T-helper 2 cell (primary cell): ENCODE results near the gene ATP2C2.
"Not testable (repeated sequence)": the region's sequence is repeated elsewhere in the genome, so short reads cannot be mapped to it uniquely, and the experiment has no call there.

Experiments
- DNase-seq, 5 experiments: peaks; one replicate each; pipeline versions ENCODE4 v3.0.0 to v3.0.0-alpha.2; 2012 to 2022

The ATP2C2 gene

DNA sequence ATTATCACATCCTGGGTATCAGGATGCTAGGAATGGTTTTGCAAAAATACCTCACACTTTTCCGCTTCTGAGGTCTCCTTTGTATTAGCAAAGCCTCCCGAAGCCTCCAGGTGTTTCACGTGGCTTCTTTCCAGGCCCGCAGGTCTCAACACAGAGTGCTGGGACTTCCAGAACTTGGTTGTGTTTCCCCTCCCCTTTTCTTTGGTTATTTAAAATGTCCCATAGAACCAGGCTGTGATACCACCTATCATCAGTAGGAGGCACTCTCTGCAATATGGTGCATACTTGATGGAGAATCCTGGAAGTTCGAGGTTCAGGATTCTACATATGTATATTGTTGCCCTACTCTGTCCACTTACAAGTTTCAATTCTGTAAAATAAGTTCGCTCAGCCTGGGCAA lies 28.8 kb downstream of the ATP2C2 start:
- DNase-seq = no peak

DNA sequence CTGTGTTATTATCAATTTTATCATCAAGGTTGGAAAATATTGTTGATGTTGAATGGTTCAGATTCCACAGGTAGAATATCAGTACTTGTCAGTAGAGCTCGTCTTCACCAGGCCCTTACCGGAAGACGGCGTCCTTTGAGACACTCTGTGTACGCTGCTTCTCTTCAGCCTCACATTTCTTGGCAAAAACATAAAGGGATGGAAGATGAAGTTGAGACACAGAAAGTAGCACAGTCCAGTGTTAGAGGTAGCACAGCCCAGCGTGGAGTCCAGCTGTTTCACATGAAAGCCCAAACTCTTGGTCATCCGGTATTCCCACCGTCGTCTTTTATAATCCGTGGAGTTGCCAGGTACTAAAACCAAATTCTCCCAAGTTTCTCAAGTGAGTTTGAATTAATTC lies 30.4 kb downstream of the ATP2C2 start:
- no peak for DNase-seq

DNA sequence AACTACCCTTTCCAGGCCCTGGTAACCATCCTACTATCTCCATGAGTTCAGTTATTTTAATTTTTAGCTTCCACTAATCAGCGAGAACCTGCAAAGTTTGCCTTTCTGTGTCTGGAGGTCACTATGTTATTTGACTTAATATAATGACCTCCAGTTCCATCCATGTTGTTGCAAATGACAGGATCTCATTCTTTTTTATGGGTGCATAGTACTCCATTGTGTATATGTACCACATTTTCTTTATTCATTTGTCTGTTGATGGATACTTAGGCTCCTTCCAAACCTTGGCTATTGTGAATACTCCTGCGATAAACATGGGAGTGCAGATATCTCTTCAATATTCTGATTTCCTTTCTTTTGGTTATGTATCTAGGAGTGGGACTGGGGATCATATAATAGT lies 31.6 kb downstream of the ATP2C2 start:
- DNase-seq = not testable (repeated sequence)

DNA sequence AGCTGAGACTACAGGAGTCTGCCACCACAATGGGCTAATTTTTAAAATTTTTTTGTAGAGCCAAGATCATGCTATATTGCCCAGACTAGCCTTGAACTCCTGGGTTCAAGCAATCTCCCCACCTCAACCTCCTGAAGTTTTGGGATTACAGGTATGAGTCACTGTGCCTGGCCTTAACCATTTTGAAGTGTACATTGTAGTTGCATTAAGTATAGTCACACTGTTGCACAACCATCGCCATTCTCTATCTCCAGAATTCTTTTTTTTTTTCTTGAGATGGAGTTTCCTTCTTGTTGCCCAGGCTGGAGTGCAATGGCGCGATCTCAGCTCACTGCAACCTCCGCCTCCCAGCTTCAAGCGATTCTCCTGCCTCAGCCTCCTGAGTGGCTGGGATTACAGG lies 35.1 kb downstream of the ATP2C2 start:
- not testable (repeated sequence) for DNase-seq

DNA sequence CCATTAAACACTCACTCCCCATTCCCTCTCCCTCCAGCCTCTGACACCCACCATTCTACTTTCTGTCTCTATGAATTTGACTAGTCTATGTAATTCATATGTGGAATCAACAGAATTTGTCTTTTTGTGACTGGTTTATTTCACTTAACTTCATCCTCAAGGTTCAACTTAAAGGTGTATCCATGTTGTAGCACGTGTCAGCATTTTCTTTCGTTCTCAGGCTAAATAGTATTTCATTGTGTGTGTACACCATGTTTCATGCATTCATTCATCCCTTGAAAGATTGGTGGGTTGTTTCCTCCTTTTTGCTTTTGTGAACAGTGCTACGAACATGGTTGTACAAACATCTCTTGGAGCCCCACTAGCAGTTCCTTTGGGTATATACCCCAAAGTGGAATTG lies 36.0 kb downstream of the ATP2C2 start:
- DNase-seq = no peak

DNA sequence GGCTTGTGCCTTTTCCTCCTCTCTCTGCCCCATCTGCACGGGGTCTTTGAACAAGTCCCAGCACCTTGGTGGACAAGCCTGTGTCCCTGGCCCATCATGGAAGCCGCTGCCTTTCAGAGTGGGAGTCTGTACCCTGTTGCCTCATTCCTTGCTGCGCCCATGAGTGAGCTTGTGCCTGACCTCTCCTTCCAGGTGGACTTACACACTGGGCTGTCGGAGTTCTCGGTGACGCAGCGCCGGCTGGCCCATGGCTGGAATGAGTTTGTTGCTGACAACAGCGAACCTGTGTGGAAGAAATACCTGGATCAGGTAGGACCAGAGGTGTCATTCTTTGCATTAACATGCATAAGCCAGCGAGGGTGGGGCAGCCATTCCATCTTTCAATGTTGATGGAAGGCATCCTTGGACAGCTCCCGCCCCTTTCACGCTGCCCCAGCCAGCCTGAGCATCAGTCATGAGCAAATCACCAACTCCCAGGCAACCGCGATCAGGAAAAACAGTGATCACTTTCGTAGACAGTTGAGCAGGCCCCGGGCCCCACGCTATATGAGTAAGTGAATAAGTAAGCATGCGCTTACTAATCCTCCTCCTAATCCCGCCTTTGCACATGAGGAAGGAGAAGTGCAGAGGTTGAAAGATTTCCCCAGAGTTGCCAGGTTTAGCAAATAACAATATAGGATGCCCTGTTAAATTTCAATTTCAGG lies 36.8 kb downstream of the ATP2C2 start:
- no peak for DNase-seq

DNA sequence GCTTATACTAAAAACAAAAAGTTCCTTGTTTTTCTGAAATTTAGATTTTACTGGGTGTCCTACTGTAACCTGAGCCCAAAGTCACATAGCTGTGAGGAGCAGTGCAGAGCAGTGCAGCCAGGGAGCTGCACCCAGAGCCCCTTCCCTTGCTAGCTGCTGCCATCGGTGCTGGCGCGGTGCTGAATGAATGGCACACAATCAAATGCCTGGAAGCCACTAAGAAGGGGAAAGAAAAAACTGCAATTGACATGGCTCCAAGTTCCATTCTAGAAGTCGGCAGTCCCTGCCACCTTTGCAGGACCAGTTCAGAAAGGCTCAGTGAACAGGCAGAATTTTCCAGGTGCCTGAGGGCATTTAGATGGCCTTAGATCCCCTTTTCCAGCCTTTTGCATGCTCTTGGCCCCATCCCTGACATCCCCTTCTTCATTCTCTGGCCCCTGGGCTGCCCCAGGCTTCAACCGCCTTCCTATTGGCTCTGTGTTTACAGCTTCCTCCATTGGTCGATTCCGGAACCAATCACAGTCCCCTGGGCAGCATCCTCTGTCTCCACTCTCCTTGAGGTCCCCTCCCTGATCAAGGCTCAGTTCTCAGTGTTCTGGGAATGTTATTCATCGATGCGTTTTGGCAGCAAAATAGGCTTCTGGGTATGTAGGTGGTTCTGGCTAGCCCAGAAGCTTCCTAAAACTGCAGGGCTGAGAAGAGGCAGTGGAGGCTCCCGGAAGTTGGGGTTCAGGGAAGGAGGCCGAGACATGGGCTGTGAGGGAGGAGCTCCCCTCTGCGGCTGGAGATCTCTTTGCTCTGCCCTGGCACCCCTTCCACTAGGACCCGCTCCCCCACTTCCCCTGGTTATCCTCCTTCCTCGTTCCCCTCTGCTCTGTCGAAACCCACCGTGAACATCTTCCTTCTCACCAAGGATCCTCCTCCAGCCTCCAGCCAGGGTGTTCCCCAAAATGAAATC lies 37.9 kb downstream of the ATP2C2 start:
- no peak for DNase-seq

DNA sequence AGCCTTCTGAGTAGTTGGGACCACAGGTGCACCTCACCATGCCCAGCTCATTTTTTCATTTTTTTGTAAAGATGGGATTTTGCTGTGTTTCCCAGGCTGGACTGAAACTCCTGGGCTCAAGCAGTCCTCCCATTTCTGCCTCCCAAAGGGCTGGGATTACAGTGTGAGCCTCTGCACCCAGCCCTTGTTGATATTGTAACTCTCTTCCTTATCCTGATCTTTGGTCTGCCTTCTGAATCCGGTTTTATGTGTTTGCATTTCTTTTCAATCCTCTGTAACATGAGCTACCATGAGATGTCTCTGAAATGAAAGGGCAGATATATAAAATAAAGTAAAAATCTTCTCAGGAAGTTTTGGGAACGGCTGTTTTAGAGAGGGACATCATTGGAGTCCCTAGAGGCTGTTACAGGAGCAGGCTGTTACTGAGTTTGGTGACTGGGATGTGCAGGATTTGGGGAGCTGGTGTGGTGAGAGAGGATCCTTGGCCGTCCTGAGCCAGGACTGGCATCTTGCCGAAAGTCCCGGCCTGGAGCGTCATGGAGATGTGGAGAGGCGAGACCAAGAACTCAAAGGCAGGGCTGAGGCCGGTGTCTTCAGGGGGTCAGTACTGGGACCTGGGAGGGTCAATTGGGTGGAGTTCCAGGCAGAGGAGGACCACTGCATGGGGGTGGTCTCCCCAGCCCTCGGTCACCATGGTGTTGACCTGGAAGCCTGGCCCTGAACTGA lies 39.4 kb downstream of the ATP2C2 start:
- no peak for DNase-seq

DNA sequence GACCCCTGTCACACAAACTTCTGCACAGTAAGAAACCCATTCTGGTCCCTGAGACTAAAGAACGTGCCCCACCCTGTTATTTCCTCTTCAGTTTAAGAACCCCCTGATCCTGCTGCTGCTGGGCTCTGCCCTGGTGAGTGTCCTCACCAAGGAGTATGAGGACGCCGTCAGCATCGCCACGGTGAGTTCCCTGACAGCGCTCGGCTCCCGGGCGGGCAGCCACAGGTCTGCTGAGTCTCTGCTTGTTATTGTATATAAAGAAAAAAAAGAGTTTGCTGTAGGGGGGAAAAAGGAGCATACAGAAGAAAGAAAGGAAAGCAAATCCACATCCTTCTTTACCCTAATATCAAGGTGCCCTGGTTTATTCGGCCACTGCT lies 40.0 kb downstream of the ATP2C2 start:
- DNase-seq = no peak

DNA sequence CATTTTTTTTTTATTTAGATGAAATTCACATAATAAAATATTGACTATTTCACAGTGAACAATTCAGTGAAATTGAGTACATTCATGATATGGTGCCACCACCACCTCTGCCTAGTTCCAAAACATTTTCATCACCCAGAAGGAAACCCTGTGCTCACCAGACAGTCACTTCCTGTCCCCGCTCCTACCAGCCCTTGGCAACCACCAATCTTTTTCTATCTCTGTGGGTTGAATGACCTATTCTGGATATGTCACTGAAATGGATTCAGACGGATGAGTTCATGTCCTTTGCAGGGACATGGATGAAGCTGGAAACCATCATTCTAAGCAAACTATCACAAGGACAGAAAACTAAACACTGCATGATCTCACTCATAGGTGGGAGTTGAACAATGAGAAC lies 40.5 kb downstream of the ATP2C2 start:
- no peak for DNase-seq

DNA sequence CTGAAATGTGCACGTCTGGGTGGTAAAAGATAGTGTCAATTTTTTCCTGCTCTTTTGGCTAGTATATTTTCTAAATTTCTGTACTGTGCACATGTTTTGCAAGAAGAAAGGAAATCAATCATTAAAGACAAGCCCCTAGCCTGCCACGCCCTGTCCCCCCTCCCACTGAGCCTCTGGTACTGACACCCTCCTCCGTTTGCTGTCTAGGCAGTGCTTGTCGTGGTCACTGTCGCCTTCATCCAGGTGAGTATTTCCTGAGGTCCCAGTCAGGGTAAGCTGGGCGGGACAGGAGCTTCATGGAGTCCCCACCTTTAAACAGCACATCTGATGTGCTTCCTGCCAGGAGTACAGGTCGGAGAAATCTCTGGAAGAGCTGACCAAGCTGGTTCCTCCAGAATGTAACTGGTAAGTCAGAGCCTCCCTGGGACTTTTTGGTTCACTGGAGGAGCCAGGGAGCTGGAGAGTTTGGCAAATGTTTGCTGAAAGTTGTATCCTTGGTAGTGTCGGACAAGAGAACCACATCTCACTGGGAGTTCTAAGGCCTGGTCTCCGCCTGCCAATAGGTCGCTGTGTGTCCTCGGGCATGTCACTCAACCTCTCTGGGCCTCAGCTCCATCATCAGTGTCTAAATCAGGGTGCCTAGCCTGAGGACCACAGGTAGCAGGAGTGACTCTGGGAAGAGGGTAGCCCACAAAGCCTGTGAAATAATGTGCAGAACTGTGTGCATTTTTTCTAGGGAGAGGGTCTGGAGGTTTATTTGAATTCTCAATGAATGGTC lies 42.2 kb downstream of the ATP2C2 start:
- no peak for DNase-seq

DNA sequence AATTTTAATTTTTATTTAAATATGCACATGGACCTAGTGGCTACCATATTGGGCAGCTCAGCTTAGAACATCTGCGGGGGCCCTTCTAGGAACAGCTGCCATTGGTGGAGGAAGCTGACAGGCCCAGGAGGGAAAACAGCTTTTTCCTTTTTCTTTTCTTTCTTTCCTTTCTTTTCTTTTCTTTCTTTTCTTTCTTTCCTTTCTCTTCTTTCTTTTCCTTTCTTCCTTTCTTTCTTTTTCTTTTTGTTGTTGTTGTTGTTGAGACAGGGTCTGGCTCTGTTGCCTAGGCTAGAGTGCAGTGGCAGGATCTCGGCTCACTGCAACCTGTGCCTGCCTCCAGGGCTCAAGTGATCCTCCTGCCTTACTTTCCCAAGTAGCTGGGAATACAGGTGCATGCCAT lies 43.4 kb downstream of the ATP2C2 start:
- DNase-seq = no peak

DNA sequence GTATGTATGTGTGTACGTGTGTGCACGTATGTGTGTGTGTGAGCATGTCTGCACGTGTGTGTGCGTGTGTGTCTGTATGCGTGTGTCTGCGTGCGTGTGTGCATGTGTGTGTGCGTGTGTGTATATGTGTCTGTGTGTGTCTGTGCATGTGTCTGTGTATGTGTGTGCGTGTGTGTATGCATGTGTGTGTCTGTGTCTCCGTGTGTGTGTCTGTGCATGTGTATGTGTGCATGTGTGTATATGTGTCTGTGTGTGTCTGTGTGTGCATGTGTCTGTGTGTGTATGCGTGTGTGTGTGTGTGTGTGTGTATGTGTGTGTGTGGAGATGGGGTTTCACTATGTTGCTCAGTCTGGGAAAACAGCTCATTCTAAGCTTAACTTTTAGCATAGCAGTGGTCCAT lies 43.9 kb downstream of the ATP2C2 start:
- DNase-seq = no peak

DNA sequence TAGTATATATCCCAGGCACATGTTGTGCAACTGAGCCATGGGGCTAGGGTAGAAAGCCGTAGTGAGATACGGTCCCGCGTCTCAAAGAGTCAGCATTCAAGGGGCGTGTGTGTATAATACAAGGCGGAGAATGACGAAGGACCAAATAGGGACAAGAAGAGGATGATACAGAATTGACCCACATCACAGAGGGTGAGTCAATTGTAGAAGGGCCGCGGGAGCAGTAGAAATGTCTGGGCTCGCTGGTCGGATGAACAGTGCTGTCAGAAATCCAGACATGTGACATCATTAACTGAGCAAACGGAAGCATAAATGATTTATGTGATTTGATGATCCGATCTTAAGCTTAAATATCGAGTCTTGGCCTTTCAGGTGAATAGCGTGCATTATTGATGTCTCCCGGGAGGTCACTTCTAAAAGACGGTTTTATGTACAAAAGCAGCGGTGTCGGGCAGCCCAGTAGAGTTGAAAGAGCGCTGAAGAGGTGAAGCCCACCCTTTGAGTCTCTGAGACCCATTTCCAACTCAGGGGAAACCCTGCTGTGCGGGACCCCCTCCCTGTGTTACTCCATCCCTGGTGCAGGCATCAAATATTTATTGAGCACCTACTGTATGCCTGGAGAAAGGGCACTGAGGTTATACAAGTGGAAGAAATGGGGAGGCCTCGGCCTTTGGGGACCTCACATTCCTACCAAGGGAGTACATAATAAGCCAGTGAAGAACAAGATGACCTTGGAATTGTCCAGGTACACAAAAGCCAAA lies 45.1 kb downstream of the ATP2C2 start:
- no peak for DNase-seq

DNA sequence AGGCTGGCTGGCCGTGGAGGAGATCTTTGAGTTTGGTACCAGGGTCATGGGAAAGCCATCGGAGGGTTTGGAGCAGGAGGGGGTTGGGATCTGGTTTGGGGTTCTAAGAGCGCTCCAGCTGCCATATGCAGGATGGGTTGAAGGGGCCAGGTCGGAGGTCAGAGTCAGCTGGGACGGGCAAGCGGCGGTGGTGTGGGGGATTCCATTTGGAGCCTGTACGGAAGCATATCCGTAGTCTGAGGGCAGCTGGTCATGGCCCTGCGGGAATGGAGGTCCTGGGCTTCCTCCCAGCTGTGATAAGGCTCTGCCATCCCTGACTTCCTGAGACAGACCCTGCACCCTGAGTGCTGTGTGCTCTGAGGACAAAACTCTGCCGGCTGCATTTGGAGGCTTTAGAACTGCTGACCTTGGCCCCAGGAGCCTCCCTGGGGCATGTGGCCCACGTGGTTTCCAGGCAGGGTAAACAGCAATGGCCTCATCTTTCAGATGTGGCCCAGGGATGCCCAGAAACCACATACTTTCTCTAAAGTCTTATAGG lies 46.5 kb downstream of the ATP2C2 start:
- DNase-seq = no peak

DNA sequence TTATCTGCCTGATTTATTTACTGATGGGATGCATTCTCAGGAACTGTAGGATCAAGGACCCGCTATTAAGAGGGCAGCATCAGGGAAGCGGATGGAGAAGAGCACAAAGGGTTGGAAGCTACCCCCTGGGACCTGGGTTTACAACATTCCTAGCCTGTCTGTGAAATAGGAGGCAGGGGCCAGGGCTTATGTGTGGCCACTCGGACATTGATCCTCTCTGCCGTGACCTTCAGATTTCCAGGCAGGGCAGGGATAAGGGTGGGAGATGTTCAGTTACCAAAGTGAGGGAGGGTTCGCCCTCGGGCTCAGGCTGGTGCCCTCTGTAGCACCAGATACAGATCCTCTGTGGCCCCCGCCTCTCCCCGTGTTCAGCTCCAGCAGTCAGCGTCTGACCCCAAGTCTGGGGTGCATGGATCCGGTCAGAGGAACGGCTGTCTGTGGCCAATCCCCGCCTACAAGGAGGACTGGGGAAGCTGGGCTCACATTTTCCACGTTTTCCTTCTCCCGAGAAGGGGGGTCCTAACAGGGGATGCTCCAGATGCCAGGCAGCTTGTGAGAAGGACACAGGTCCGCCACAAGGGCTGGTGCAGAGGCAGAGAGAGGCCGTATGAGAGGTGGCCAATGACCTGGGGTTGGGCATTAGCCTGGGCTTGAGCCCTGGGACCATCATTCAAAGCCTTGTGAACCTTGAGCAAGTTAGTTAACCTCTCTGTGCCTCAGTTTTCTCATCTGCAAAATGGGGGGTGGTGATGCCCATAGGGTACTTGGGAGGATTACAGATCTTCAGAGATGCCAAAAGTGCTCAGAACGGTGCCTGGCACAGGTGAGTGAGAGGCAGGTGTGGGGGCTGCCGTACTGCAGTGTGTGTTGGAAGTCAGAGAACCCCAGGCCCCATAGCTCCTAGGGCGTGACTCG lies 48.3 kb downstream of the ATP2C2 start:
- DNase-seq = no peak

DNA sequence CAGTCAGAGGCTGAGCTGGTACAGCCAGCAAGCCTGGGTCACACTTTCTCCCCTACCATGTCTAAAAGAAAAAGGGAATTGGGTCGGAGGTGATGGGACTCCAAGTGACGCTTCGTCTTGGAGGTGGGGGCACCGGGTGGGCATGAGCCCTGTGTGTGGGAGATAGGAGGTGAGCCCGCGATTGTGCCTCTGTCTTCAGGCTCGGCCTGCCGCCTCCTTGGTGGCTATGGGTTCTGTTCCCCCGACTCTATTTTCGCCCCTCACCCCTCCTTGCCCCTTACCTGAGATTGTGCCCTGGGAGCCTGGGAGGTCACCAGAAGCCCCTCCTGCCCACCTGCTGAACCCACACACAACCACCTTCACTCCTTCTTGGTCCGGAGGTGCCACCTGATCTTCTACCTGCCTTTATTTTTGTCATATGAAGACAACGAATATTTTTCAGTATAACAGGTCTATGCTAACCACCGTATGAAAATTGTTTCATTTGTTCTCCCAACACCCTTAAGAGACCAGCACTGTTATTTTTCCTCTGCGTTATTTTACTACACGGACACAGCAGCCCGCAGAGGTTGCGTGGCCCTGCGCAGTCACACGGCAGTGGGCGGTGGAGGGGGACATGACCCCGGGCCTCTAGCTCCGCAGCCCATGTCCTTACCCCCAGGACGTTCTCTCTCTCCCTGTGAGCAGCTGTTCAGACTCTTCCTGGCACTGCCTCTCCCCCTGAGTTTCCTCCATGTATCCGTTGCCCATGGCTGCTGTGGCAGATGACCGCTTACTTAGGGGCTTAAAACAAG lies 49.9 kb downstream of the ATP2C2 start:
- DNase-seq = no peak

DNA sequence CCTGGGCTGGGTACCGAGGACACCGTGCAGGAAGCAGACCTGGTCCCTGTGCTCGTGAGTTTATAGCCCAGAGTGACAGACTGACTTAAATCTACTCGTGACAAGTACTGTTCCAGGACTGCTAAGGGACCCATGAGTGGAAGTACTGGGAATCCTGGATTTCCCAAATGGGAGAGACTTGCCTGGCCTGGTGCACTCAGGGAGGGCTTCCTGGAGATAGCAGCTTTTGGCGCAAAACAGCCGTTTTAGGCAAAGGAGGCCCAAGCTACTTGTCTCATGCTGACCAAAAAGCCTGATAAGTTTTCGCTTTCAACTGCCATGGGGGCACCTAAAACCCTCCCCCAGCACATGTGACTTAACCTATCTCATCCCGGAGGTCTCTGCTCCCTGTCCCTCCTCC lies 51.4 kb downstream of the ATP2C2 start:
- no peak for DNase-seq

DNA sequence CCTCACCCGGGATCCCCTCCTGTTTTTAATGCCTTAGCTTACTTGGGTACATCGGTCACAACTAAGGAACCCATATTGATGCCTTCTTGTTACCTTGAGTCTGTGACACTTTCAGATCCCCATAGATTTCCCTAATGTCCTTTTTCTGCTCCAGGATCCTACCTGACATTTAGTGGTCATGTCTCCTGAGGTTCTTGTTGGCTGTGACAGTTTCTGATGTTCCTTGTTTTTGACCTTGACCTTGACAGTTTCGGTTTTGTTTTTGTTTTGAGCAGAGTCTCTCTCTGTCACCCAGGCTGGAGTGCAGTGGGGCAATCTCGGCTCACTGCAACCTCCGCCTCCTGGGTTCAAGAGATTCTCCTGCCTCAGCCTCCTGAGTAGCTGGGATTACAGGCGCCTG lies 52.2 kb downstream of the ATP2C2 start:
- DNase-seq = peak in 1 of 5 experiments; percentile 24
